ENCODE results near the gene FRMD5.

- TF ChIP-seq, protein P1, sequence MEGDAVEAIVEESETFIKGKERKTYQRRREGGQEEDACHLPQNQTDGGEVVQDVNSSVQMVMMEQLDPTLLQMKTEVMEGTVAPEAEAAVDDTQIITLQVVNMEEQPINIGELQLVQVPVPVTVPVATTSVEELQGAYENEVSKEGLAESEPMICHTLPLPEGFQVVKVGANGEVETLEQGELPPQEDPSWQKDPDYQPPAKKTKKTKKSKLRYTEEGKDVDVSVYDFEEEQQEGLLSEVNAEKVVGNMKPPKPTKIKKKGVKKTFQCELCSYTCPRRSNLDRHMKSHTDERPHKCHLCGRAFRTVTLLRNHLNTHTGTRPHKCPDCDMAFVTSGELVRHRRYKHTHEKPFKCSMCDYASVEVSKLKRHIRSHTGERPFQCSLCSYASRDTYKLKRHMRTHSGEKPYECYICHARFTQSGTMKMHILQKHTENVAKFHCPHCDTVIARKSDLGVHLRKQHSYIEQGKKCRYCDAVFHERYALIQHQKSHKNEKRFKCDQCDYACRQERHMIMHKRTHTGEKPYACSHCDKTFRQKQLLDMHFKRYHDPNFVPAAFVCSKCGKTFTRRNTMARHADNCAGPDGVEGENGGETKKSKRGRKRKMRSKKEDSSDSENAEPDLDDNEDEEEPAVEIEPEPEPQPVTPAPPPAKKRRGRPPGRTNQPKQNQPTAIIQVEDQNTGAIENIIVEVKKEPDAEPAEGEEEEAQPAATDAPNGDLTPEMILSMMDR (IDR thresholded peaks at IDR 0.05) = no peak
- no peak for TF ChIP-seq POLR2A (IDR thresholded peaks at IDR 0.05)
Observed at GRCh38 chr15:44009038-44009437, 186.0 kb downstream of the FRMD5 start.
